Stimulated activated CD8-positive, alpha-beta memory T cell treated with anti-CD3 and anti-CD28 coated beads, Interleukin-12 subunit alpha, Interleukin-12 subunit beta, amount 100 ng/mL, for 24 hours (primary cell): ENCODE results near the gene GJD3.
"Not testable (repeated sequence)": the region's sequence is repeated elsewhere in the genome, so short reads cannot be mapped to it uniquely, and the experiment has no call there.

Experiments used
- DNase-seq: peaks from one replicate; pipeline ENCODE4 v3.0.0-alpha.2; 2020; ENCODE audit errors: extremely low read depth

GJD3 gene

GRCh38 chr17:40369923-40370322 lies 5.4 kb upstream of the GJD3 start:
- no peak for DNase-seq

DNA sequence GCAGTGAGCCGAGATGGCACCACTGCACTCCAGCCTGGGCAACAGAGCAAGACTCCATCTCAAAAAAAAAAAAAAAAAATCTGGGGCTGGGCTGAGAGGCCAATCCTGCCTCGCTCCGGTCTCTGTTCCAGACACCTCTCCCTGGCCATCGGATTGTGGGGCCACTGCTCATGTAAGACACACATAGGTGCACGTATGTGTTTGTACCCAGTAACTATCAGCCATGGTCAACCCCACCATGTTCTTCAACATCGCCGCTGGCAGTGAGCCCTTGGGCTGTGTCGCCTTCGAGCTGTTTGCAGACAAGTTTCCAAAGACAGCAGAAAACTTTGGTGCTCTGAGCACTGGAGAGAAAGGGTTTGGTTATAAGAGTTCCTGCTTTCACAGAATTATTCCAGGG lies 3.2 kb upstream of the GJD3 start:
- not testable (repeated sequence) for DNase-seq

- no peak for DNase-seq
These were observed 2.5 kb upstream of the GJD3 start for GRCh38 chr17:40366861-40367518.

GRCh38 chr17:40366076-40366860 lies 1.7 kb upstream of the GJD3 start:
- DNase-seq = no peak

GRCh38 chr17:40364906-40365305 lies 369 bp upstream of the GJD3 start:
- no peak for DNase-seq

DNA sequence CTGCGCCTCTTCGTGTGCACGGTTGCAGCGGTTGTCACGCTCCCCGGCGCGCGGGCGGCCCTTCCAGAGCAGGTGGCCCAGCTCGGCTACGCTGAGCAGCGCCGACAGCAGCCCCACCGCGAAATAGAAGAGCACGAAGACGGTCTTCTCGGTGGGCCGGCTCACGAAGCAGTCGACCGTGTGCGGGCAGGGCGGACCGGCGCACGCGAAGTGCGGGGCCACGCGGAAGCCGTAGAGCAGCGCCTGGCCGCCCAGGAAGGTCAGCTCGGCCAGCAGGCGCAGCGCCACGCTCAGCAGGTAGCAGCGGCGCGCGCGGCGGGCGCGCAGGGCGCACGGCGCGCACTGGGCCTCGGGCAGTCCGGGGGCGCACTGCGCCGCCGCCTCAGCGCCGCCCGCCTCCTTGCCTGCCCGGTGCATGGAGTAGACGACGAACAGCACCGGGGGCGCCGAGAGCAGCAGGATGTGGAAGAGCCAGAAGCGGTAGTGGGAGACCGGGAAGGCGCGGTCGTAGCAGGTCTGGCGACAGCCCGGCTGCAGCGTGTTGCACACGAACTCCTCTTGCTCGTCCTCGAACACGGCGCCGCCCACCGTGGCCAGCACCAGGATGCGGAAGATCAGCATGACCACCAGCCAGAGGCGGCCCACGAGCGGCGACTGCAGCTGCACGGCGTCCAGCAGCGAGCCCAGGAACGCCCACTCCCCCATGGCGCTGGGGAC lies 1.3 kb downstream of the GJD3 start:
- no peak for DNase-seq

GRCh38 chr17:40362696-40363110 lies 1.8 kb downstream of the GJD3 start:
- peak; percentile 55 for DNase-seq

- DNase-seq = no peak
These were observed 2.4 kb downstream of the GJD3 start for GRCh38 chr17:40361925-40362695.

GRCh38 chr17:40361063-40361924 lies 3.2 kb downstream of the GJD3 start:
- no peak for DNase-seq

GRCh38 chr17:40360091-40360490 lies 4.4 kb downstream of the GJD3 start:
- DNase-seq = no peak

- peak; percentile 62 for DNase-seq
These were observed 6.1 kb downstream of the GJD3 start for GRCh38 chr17:40358323-40359038.

- no peak for DNase-seq
These were observed 7.3 kb downstream of the GJD3 start for GRCh38 chr17:40356990-40357881.

GRCh38 chr17:40355804-40356758 lies 8.5 kb downstream of the GJD3 start:
- no peak for DNase-seq

- DNase-seq = peak; percentile 33
These were observed 9.3 kb downstream of the GJD3 start for GRCh38 chr17:40355123-40355803.

DNA sequence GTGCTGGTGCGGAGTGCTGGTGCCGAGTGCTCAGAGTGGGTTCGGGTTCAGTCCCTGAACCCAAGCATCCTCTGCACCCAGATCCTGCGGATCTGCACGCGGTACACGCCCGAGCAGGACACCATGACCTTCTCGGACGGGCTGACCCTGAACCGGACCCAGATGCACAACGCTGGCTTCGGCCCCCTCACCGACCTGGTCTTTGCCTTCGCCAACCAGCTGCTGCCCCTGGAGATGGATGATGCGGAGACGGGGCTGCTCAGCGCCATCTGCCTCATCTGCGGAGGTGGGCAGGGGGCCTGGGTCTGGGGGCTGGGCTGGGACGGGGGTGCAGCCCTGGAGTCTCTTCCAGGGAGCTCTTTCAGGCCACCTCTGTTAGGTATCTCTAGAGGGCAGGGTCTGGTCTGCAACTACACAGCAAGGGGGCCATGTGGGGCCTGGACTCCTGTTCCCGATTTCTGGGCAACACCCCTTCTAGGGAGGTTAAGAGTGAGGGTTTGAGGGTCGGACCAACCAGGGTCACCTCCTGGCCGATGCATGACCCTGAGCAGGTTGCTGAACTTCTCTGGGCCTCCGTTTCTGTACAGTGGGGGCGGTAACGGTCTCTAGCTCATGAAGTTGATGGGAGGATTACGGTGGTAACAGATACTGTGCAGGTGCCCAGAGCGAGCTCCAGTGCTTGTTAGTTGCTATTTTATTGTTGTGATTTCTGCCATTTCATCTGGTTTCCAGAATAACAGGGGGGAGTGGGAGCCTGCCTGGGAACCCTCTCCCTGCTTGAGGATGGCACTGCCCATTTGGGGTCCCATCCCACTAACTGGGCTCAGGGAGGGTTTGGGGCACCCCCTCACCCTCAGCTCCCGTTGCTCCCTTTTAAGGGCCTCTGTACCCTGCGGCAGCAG lies 10.1 kb downstream of the GJD3 start:
- DNase-seq = no peak

- no peak for DNase-seq
These were observed 11.7 kb downstream of the GJD3 start for GRCh38 chr17:40352779-40353394.
